ENCODE results near the gene FHIT.

FHIT gene

DNA sequence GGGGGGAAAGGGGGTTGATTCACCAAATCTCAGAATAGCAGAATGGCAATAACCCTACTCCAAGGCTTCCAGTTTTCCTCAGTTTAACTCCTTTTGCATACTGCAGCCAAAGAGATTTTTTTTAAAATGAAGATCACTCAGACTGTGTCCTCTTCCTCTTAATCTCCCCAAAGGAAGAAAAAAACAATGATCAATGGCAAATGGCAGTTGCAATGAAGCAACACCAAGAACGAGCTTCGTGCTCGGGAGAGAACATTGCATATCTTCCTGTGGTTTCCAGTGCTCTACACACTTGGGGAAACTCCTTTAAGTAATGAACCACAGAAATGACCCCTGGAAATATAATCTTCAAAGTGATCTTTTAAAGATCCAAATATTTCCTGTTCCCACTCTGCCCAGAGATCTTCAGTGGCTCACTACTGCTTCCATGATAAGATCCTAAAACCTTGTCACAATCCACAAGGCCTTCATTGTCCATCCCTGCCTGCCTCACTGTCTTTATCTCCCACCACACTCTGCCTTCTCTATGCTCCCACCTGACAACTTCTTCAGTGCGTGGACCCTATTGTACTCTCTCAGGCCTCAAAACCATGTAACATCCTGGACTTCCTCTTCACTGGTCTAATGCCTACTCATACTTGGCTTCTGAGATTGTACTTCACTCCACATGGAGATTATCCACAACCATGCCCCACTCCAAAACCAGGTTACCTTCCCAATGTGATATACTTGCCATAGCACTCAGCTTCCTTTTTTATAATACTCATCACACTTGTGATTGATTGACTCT lies 394.8 kb downstream of the FHIT start:
- no peaks in the 10 kb centered on the region for H3K36me3 ChIP-seq (ENCODE audit: control insufficient read depth in 5 of 5, insufficient read depth in 5 of 5, low read length in 5 of 5)
- H3K27me3 ChIP-seq (ENCODE audit: control insufficient read depth in 5 of 5, insufficient read depth in 4 of 5, low read length in 5 of 5) = no peaks in the 10 kb centered on the region
- H3K4me3 ChIP-seq (ENCODE audit: low read depth in 1 of 5, low read length in 5 of 5) = no peak overlapping the region
- H3K4me1 ChIP-seq (ENCODE audit: control insufficient read depth in 5 of 5, insufficient read depth in 5 of 5, low read length in 5 of 5) = peaks cover 0 to 4% (median 0%) of the 10 kb centered on the region in 5 donors
- peaks cover 0 to 5% (median 2%) of the 10 kb centered on the region in 5 donors for H3K9me3 ChIP-seq (ENCODE audit: control insufficient read depth in 5 of 5, low read length in 5 of 5)
- H3K27ac ChIP-seq (ENCODE audit: low read depth, low read length) = no peak overlapping the region
- no peak overlapping the region for H3K9ac ChIP-seq (ENCODE audit: low read length in 5 of 5)

DNA sequence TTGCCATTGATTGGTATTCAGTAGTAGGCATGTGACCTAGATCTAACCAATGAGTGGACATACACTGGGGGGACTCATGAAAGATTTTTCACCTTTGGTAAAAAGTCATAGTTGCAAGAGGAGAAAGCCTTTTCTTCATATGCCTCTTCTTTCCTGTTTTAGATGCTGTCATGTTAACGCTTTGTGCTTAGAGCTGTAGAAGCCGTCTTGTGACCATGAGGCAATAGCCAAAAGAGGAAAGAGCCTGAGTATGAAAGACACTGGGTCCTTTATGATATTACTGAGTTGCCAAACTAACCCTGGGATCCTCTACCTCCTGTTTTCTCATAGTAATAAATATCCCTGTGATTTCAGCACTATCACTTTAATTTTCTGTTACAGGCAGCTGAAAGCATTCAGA lies 396.0 kb downstream of the FHIT start:
- Histone ChIP-seq H3K4me1 (ENCODE audit: control insufficient read depth in 5 of 5, insufficient read depth in 5 of 5, low read length in 5 of 5) (peaks cover 0 to 4% (median 0%) of the 10 kb centered on the region in 5 donors), H3K9me3 (ENCODE audit: control insufficient read depth in 5 of 5, low read length in 5 of 5) (peaks cover 0 to 4% (median 2%) of the 10 kb centered on the region in 5 donors), H3K36me3 (ENCODE audit: control insufficient read depth in 5 of 5, insufficient read depth in 5 of 5, low read length in 5 of 5) (no peaks in the 10 kb centered on the region), H3K27me3 (ENCODE audit: control insufficient read depth in 5 of 5, insufficient read depth in 4 of 5, low read length in 5 of 5) (no peaks in the 10 kb centered on the region), H3K27ac (ENCODE audit: low read depth, low read length) (no peak overlapping the region), H3K9ac (ENCODE audit: low read length in 5 of 5) (no peak overlapping the region), H3K4me3 (ENCODE audit: low read depth in 1 of 5, low read length in 5 of 5) (no peak overlapping the region)

DNA sequence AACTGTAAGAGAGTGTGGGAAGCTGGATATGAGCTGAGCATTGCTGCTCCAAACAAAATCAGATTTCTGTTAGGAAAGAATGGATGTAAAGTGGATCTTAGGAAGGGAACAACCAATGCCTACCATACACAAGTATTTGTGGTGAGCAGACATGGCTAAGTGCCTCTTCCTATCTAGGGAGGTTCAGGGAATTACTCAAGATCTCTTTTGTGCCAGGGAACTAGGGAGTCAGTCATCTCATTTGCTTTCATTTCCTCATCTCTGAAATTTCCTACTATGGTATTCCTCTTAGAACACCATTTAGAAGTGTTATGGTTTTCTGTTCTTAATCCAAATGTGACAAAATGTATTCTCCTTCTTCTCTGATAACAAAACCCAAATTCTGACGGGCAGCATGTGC lies 396.5 kb downstream of the FHIT start:
- H3K4me1 ChIP-seq (ENCODE audit: control insufficient read depth in 5 of 5, insufficient read depth in 5 of 5, low read length in 5 of 5) = peaks cover 0 to 4% (median 0%) of the 10 kb centered on the region in 5 donors
- no peaks in the 10 kb centered on the region for H3K36me3 ChIP-seq (ENCODE audit: control insufficient read depth in 5 of 5, insufficient read depth in 5 of 5, low read length in 5 of 5)
- H3K27me3 ChIP-seq (ENCODE audit: control insufficient read depth in 5 of 5, insufficient read depth in 4 of 5, low read length in 5 of 5) = no peaks in the 10 kb centered on the region
- H3K4me3 ChIP-seq (ENCODE audit: low read depth in 1 of 5, low read length in 5 of 5) = no peak overlapping the region
- H3K9me3 ChIP-seq (ENCODE audit: control insufficient read depth in 5 of 5, low read length in 5 of 5) = peaks cover 0 to 4% (median 2%) of the 10 kb centered on the region in 5 donors
- no peak overlapping the region for H3K9ac ChIP-seq (ENCODE audit: low read length in 5 of 5)
- no peak overlapping the region for H3K27ac ChIP-seq (ENCODE audit: low read depth, low read length)

DNA sequence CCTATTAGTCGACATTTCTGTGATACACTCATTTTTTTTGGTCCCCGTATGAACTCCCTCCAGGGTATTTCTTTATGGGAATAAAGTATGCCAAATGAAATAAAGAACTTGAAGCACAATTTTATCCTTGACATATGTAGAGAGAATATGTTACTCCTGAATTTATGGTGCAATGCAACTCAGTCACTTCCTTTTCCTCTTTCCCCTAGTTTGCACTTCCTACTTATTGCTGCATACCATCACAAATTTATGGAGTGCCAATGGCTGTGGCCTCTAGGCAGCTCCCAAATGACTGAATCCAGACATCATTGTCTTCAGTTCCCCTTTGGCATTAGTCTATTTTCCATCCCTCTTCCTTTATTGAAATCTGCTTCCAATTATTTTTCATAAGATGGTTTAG lies 403.5 kb downstream of the FHIT start:
- H3K27me3 ChIP-seq (ENCODE audit: control insufficient read depth in 5 of 5, insufficient read depth in 4 of 5, low read length in 5 of 5) = no peaks in the 10 kb centered on the region
- H3K4me1 ChIP-seq (ENCODE audit: control insufficient read depth in 5 of 5, insufficient read depth in 5 of 5, low read length in 5 of 5) = no peaks in the 10 kb centered on the region
- H3K36me3 ChIP-seq (ENCODE audit: control insufficient read depth in 5 of 5, insufficient read depth in 5 of 5, low read length in 5 of 5) = no peaks in the 10 kb centered on the region
- H3K4me3 ChIP-seq (ENCODE audit: low read depth in 1 of 5, low read length in 5 of 5) = no peak overlapping the region
- no peak overlapping the region for H3K27ac ChIP-seq (ENCODE audit: low read depth, low read length)
- H3K9ac ChIP-seq (ENCODE audit: low read length in 5 of 5) = no peak overlapping the region
- peaks cover 0 to 4% (median 2%) of the 10 kb centered on the region in 5 donors for H3K9me3 ChIP-seq (ENCODE audit: control insufficient read depth in 5 of 5, low read length in 5 of 5)

DNA sequence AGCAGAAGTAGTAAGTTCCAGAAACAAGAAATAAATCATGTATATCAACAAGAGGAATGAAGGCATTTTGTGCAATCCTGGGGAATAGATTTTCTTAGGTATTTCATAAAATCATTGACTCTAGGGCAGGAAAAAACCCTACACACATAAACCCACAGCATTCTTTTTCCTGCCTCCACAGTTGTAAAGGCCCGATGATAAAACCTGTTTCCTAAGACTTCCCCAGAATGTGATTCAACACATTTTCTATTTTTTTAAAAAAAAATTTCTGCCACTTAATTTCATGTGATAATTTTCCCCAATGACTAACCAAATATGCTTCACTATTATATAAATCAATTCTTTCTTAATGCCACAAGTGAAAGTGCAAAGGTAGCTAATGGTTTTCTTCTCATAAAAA lies 407.0 kb downstream of the FHIT start:
- Histone ChIP-seq H3K9ac (ENCODE audit: low read length in 5 of 5) (no peak overlapping the region), H3K36me3 (ENCODE audit: control insufficient read depth in 5 of 5, insufficient read depth in 5 of 5, low read length in 5 of 5) (no peaks in the 10 kb centered on the region), H3K9me3 (ENCODE audit: control insufficient read depth in 5 of 5, low read length in 5 of 5) (no peaks in the 10 kb centered on the region), H3K4me1 (ENCODE audit: control insufficient read depth in 5 of 5, insufficient read depth in 5 of 5, low read length in 5 of 5) (peaks cover 0 to 3% (median 0%) of the 10 kb centered on the region in 5 donors), H3K4me3 (ENCODE audit: low read depth in 1 of 5, low read length in 5 of 5) (no peak overlapping the region), H3K27ac (ENCODE audit: low read depth, low read length) (no peak overlapping the region), H3K27me3 (ENCODE audit: control insufficient read depth in 5 of 5, insufficient read depth in 4 of 5, low read length in 5 of 5) (no peaks in the 10 kb centered on the region)

DNA sequence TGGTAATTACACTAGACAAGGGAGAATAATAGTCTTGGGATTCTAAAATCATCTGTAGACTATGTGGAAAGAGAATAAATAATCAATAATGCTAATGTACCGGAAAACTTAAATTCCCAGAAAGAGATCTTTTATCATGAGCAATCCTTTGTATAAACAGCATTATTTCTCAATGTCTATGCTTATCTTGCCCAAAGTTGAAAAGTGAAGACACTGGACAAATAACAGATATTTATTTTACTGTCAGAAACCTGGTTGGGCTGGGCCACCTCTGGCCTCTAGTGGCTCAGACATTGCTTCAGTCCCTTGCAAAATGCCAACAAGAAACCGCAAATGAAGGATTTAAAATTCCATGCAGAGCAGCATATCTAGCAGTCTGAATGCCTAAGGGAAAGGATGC lies 409.9 kb downstream of the FHIT start:
- Histone ChIP-seq H3K27me3 (ENCODE audit: control insufficient read depth in 5 of 5, insufficient read depth in 4 of 5, low read length in 5 of 5) (no peaks in the 10 kb centered on the region), H3K4me3 (ENCODE audit: low read depth in 1 of 5, low read length in 5 of 5) (no peak overlapping the region), H3K4me1 (ENCODE audit: control insufficient read depth in 5 of 5, insufficient read depth in 5 of 5, low read length in 5 of 5) (peaks cover 0 to 3% (median 0%) of the 10 kb centered on the region in 5 donors), H3K9ac (ENCODE audit: low read length in 5 of 5) (peak overlapping the region in 1 of 5 donors; percentile 32), H3K27ac (ENCODE audit: low read depth, low read length) (no peak overlapping the region), H3K36me3 (ENCODE audit: control insufficient read depth in 5 of 5, insufficient read depth in 5 of 5, low read length in 5 of 5) (no peaks in the 10 kb centered on the region), H3K9me3 (ENCODE audit: control insufficient read depth in 5 of 5, low read length in 5 of 5) (peaks cover 0 to 2% (median 0%) of the 10 kb centered on the region in 5 donors)

DNA sequence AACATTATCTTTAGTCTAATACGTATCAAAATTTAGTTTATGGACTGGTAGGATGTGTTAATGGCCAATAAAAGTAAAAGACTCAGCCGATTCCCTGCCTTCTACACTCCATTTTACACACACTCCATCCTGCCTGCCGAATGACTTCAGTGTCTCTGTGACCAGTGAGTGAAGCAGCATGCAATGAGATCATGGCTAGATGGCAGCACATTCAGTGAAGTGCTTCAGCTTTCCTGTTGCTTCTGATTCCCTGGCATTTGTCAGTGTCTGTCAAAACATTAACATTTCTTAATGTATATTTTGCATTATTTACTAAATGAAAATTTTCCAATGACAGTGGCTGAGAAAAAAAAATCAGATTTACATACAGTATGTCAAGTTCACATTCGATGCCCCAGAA lies 412.0 kb downstream of the FHIT start:
- Histone ChIP-seq H3K9me3 (ENCODE audit: control insufficient read depth in 5 of 5, low read length in 5 of 5) (peaks cover 0 to 3% (median 0%) of the 10 kb centered on the region in 5 donors), H3K27me3 (ENCODE audit: control insufficient read depth in 5 of 5, insufficient read depth in 4 of 5, low read length in 5 of 5) (no peaks in the 10 kb centered on the region), H3K4me1 (ENCODE audit: control insufficient read depth in 5 of 5, insufficient read depth in 5 of 5, low read length in 5 of 5) (peaks cover 0 to 3% (median 0%) of the 10 kb centered on the region in 5 donors), H3K4me3 (ENCODE audit: low read depth in 1 of 5, low read length in 5 of 5) (no peak overlapping the region), H3K36me3 (ENCODE audit: control insufficient read depth in 5 of 5, insufficient read depth in 5 of 5, low read length in 5 of 5) (no peaks in the 10 kb centered on the region), H3K27ac (ENCODE audit: low read depth, low read length) (no peak overlapping the region), H3K9ac (ENCODE audit: low read length in 5 of 5) (no peak overlapping the region)

DNA sequence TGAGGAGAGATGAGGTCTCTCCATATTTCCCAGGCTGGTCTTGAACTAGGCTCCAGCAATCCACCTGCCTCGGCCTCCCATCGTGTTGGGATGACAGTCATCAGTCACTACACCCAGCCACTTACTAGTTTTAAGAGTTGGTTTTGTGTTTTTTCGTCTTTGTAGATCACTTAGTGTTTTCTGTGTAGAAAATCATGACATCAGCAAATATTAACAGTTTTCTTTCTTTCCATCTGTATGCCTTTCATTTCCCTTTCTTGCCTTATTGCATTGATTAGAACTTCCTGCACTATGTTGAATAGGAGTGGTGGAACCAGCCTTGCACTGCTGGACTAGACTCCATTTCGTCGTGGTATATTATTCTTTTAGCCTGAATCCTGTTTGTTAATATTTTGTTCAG lies 415.5 kb downstream of the FHIT start:
- no peak overlapping the region for H3K9ac ChIP-seq (ENCODE audit: low read length in 5 of 5)
- no peaks in the 10 kb centered on the region for H3K36me3 ChIP-seq (ENCODE audit: control insufficient read depth in 5 of 5, insufficient read depth in 5 of 5, low read length in 5 of 5)
- no peaks in the 10 kb centered on the region for H3K4me1 ChIP-seq (ENCODE audit: control insufficient read depth in 5 of 5, insufficient read depth in 5 of 5, low read length in 5 of 5)
- no peak overlapping the region for H3K27ac ChIP-seq (ENCODE audit: low read depth, low read length)
- no peak overlapping the region for H3K4me3 ChIP-seq (ENCODE audit: low read depth in 1 of 5, low read length in 5 of 5)
- H3K9me3 ChIP-seq (ENCODE audit: control insufficient read depth in 5 of 5, low read length in 5 of 5) = peaks cover 0 to 3% (median 0%) of the 10 kb centered on the region in 5 donors
- no peaks in the 10 kb centered on the region for H3K27me3 ChIP-seq (ENCODE audit: control insufficient read depth in 5 of 5, insufficient read depth in 4 of 5, low read length in 5 of 5)

DNA sequence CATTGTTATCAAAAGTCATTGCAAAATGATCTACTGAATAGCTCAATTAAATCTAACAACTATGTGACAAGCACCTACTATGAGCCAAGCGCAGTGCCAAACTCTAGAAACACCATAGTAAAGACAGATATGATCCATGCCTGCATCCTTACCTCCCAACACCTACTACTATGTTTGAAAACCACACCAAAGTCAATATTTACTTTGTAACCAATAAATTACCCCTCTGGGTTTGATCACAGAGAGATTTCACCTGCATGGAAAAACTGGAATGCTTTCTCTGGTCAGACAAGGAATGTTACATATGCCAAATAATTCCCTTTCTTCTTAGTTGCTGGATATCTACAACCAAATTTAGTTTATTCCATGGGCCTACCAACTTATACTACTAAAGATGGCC lies 422.2 kb downstream of the FHIT start:
- no peaks in the 10 kb centered on the region for H3K4me1 ChIP-seq (ENCODE audit: control insufficient read depth in 5 of 5, insufficient read depth in 5 of 5, low read length in 5 of 5)
- no peaks in the 10 kb centered on the region for H3K36me3 ChIP-seq (ENCODE audit: control insufficient read depth in 5 of 5, insufficient read depth in 5 of 5, low read length in 5 of 5)
- no peaks in the 10 kb centered on the region for H3K27me3 ChIP-seq (ENCODE audit: control insufficient read depth in 5 of 5, insufficient read depth in 4 of 5, low read length in 5 of 5)
- H3K9ac ChIP-seq (ENCODE audit: low read length in 5 of 5) = no peak overlapping the region
- no peak overlapping the region for H3K27ac ChIP-seq (ENCODE audit: low read depth, low read length)
- no peaks in the 10 kb centered on the region for H3K9me3 ChIP-seq (ENCODE audit: control insufficient read depth in 5 of 5, low read length in 5 of 5)
- no peak overlapping the region for H3K4me3 ChIP-seq (ENCODE audit: low read depth in 1 of 5, low read length in 5 of 5)

DNA sequence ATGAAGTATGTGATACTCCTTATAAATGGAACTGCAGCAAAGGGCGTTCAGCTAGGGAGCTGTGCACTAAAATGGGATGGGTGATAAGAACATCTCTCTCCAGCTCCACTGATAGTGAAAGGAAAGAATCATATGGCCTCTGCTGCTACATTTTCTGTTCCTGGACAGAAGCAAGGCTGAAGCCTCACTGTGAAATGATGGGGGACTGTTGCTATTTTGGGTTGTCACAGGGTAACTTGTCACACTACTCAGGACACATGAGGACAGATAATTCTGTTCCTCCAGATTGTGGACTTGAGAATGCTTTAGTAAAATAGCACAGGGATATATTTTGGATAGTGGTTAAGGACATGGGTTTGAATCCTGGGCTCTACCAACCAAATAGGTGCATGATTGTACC lies 423.6 kb downstream of the FHIT start:
- Histone ChIP-seq H3K27ac (ENCODE audit: low read depth, low read length) (no peak overlapping the region), H3K4me3 (ENCODE audit: low read depth in 1 of 5, low read length in 5 of 5) (no peak overlapping the region), H3K9me3 (ENCODE audit: control insufficient read depth in 5 of 5, low read length in 5 of 5) (no peaks in the 10 kb centered on the region), H3K36me3 (ENCODE audit: control insufficient read depth in 5 of 5, insufficient read depth in 5 of 5, low read length in 5 of 5) (no peaks in the 10 kb centered on the region), H3K9ac (ENCODE audit: low read length in 5 of 5) (no peak overlapping the region), H3K4me1 (ENCODE audit: control insufficient read depth in 5 of 5, insufficient read depth in 5 of 5, low read length in 5 of 5) (no peaks in the 10 kb centered on the region), H3K27me3 (ENCODE audit: control insufficient read depth in 5 of 5, insufficient read depth in 4 of 5, low read length in 5 of 5) (no peaks in the 10 kb centered on the region)
